Measurements from ENCODE around the gene TMEM123.
A peak's percentile ranks its signal among the peaks of the same experiment; 100 is the strongest.

Gene TMEM123, protein sequence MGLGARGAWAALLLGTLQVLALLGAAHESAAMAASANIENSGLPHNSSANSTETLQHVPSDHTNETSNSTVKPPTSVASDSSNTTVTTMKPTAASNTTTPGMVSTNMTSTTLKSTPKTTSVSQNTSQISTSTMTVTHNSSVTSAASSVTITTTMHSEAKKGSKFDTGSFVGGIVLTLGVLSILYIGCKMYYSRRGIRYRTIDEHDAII

GRCh38 chr11:102452461-102453301 is at the start of gene TMEM123:
Gene TMEM123 (minus strand): TSS chr11:102452765. CDS start chr11:102452623, 142 bp downstream.
- Histone ChIP-seq H3K4me3 (ENCODE audit: insufficient read depth, low read length, poor library complexity, severe bottlenecking) (peak within 1 kb of the TSS; percentile 91), H3F3A (ENCODE audit: insufficient read depth) (peaks cover 12% of the 10 kb centered on the region), H3K27ac (ENCODE audit: low read depth, low read length) (peak within 1 kb of the TSS; percentile 77), H3K27me3 (ENCODE audit: low read length) (no peaks in the 10 kb centered on the region), H3K9me2 (replicated peaks; ENCODE audit: insufficient read depth, low read length) (no peaks in the 10 kb centered on the region), H3K9me3 (ENCODE audit: insufficient read depth, low read length) (no peaks in the 10 kb centered on the region), H3K36me3 (ENCODE audit: low read length) (peaks cover 11% of the 10 kb centered on the region), H3K4me2 (ENCODE audit: low read depth, low read length, poor library complexity, severe bottlenecking) (peak within 1 kb of the TSS; percentile 85), H4K20me1 (ENCODE audit: low read depth, low read length) (peaks cover 22% of the 10 kb centered on the region; the same call in 1 of the 2 replicates), H3K9ac (ENCODE audit: low read length) (peak within 1 kb of the TSS; percentile 94), H2AFZ (ENCODE audit: low read depth, low read length, severe bottlenecking) (peak within 1 kb of the TSS; percentile 80), H3K79me2 (ENCODE audit: insufficient read depth, low read length) (peaks cover 48% of the 10 kb centered on the region)
- no peak for TF ChIP-seq EZH2phosphoT487 (conservative IDR thresholded peaks at IDR 0.05; ENCODE audit: low read length)
- no peak for TF ChIP-seq CTCF (IDR thresholded peaks at IDR 0.05; ENCODE audit: insufficient read depth, low read length, poor library complexity, severe bottlenecking)

GRCh38 chr11:102500829-102501228 is 48.3 kb upstream of the TMEM123 start:
- no peaks in the 10 kb centered on the region for H4K20me1 ChIP-seq (ENCODE audit: low read depth, low read length)
- H2AFZ ChIP-seq (ENCODE audit: low read depth, low read length, severe bottlenecking), result no peak overlapping the region
- no peaks in the 10 kb centered on the region for H3K27me3 ChIP-seq (ENCODE audit: low read length)
- H3K27ac ChIP-seq (ENCODE audit: low read depth, low read length), result no peak overlapping the region
- H3F3A ChIP-seq (ENCODE audit: insufficient read depth), result no peaks in the 10 kb centered on the region
- H3K9me2 ChIP-seq (replicated peaks; ENCODE audit: insufficient read depth, low read length), result no peaks in the 10 kb centered on the region
- no peaks in the 10 kb centered on the region for H3K9me3 ChIP-seq (ENCODE audit: insufficient read depth, low read length)
- H3K79me2 ChIP-seq (ENCODE audit: insufficient read depth, low read length), result no peaks in the 10 kb centered on the region
- no peak overlapping the region for H3K4me2 ChIP-seq (ENCODE audit: low read depth, low read length, poor library complexity, severe bottlenecking)
- TF ChIP-seq EZH2phosphoT487 (conservative IDR thresholded peaks at IDR 0.05; ENCODE audit: low read length), result no peak
- no peak for TF ChIP-seq CTCF (IDR thresholded peaks at IDR 0.05; ENCODE audit: insufficient read depth, low read length, poor library complexity, severe bottlenecking)
- H3K4me3 ChIP-seq (ENCODE audit: insufficient read depth, low read length, poor library complexity, severe bottlenecking), result no peak overlapping the region
- H3K36me3 ChIP-seq (ENCODE audit: low read length), result no peaks in the 10 kb centered on the region
- H3K9ac ChIP-seq (ENCODE audit: low read length), result no peak overlapping the region

- no peaks in the 10 kb centered on the region for H3F3A ChIP-seq (ENCODE audit: insufficient read depth)
- no peak overlapping the region for H3K9ac ChIP-seq (ENCODE audit: low read length)
- TF ChIP-seq EZH2phosphoT487 (conservative IDR thresholded peaks at IDR 0.05; ENCODE audit: low read length) (no peak), CTCF (IDR thresholded peaks at IDR 0.05; ENCODE audit: insufficient read depth, low read length, poor library complexity, severe bottlenecking) (no peak)
- H3K36me3 ChIP-seq (ENCODE audit: low read length), result no peaks in the 10 kb centered on the region
- H3K9me3 ChIP-seq (ENCODE audit: insufficient read depth, low read length), result no peaks in the 10 kb centered on the region
- no peaks in the 10 kb centered on the region for H3K27me3 ChIP-seq (ENCODE audit: low read length)
- no peak overlapping the region for H2AFZ ChIP-seq (ENCODE audit: low read depth, low read length, severe bottlenecking)
- no peaks in the 10 kb centered on the region for H3K79me2 ChIP-seq (ENCODE audit: insufficient read depth, low read length)
- H3K4me2 ChIP-seq (ENCODE audit: low read depth, low read length, poor library complexity, severe bottlenecking), result no peak overlapping the region
- no peak overlapping the region for H3K27ac ChIP-seq (ENCODE audit: low read depth, low read length)
- H3K9me2 ChIP-seq (replicated peaks; ENCODE audit: insufficient read depth, low read length), result no peaks in the 10 kb centered on the region
- H4K20me1 ChIP-seq (ENCODE audit: low read depth, low read length), result no peaks in the 10 kb centered on the region
- H3K4me3 ChIP-seq (ENCODE audit: insufficient read depth, low read length, poor library complexity, severe bottlenecking), result no peak overlapping the region
Measured at GRCh38 chr11:102499931-102500330, 47.4 kb upstream of the TMEM123 start.

All from SU-DHL-6 (cell line).